Effector memory CD4-positive, alpha-beta T cell (primary cell): ENCODE measurements around the gene MAPK8.
"Not testable (repeated sequence)": the region's sequence is repeated elsewhere in the genome, so short reads cannot be mapped to it uniquely, and the experiment has no call there.

Experiments used
- DNase-seq, 3 donors: peaks; one replicate each; pipeline ENCODE4 v3.0.0-alpha.2; 2020
- H3K27ac ChIP-seq: 2 replicates; pipeline ENCODE4 v1.7.0; 2013; ENCODE audit warnings: mild to moderate bottlenecking, low read length, moderate library complexity; ENCODE audit not compliant: insufficient read depth, poor library complexity, severe bottlenecking
- H3K27me3 ChIP-seq: replicated peaks from 2 replicates; pipeline ENCODE4 v1.7.0; 2013; ENCODE audit warnings: mild to moderate bottlenecking, low read length; ENCODE audit not compliant: insufficient read depth, control insufficient read depth, poor library complexity, severe bottlenecking
- H3K36me3 ChIP-seq: 2 replicates; pipeline ENCODE4 v1.7.0; 2013; ENCODE audit warnings: mild to moderate bottlenecking, low read length, moderate library complexity; ENCODE audit not compliant: control insufficient read depth, insufficient read depth
- H3K4me1 ChIP-seq: 2 replicates; pipeline ENCODE4 v1.7.0; 2013; ENCODE audit warnings: low read length, mild to moderate bottlenecking; ENCODE audit not compliant: control insufficient read depth, insufficient read depth, poor library complexity, severe bottlenecking
- H3K4me3 ChIP-seq: 2 replicates; pipeline ENCODE4 v1.7.0; 2013; ENCODE audit warnings: low read length, low read depth, mild to moderate bottlenecking; ENCODE audit not compliant: insufficient read depth, poor library complexity, severe bottlenecking
- H3K9me3 ChIP-seq: 2 replicates; pipeline ENCODE4 v1.7.0; 2013; ENCODE audit warnings: mild to moderate bottlenecking, low read length, moderate library complexity; ENCODE audit not compliant: control insufficient read depth

The MAPK8 gene

GRCh38 chr10:48411510-48411909 is 105.0 kb downstream of the MAPK8 start:
- peaks cover 18% of the 10 kb centered on the region for H3K36me3 ChIP-seq
- no peak overlapping the region for H3K27ac ChIP-seq
- no peak for DNase-seq
- no peaks in the 10 kb centered on the region for H3K4me1 ChIP-seq
- H3K27me3 ChIP-seq: no peaks in the 10 kb centered on the region
- H3K9me3 ChIP-seq: no peaks in the 10 kb centered on the region
- no peak overlapping the region for H3K4me3 ChIP-seq

GRCh38 chr10:48412081-48412480 is 105.6 kb downstream of the MAPK8 start:
- H3K9me3 ChIP-seq: no peaks in the 10 kb centered on the region
- no peaks in the 10 kb centered on the region for H3K27me3 ChIP-seq
- H3K36me3 ChIP-seq: peaks cover 18% of the 10 kb centered on the region
- no peak for DNase-seq
- no peak overlapping the region for H3K27ac ChIP-seq
- no peaks in the 10 kb centered on the region for H3K4me1 ChIP-seq
- no peak overlapping the region for H3K4me3 ChIP-seq

- H3K4me3 ChIP-seq: no peak overlapping the region
- peaks cover 18% of the 10 kb centered on the region for H3K36me3 ChIP-seq
Measured at GRCh38 chr10:48412933-48413332, 106.5 kb downstream of the MAPK8 start.

GRCh38 chr10:48414160-48414559 is 107.7 kb downstream of the MAPK8 start:
- H3K4me1 ChIP-seq: no peaks in the 10 kb centered on the region
- H3K27ac ChIP-seq: no peak overlapping the region
- H3K27me3 ChIP-seq: no peaks in the 10 kb centered on the region
- DNase-seq: no peak
- no peak overlapping the region for H3K4me3 ChIP-seq
- no peaks in the 10 kb centered on the region for H3K9me3 ChIP-seq
- H3K36me3 ChIP-seq: peaks cover 13% of the 10 kb centered on the region

More at GRCh38 chr10:48412933-48413332, 106.5 kb downstream of the MAPK8 start:
- no peaks in the 10 kb centered on the region for H3K27me3 ChIP-seq
- H3K4me1 ChIP-seq: no peaks in the 10 kb centered on the region
- H3K9me3 ChIP-seq: no peaks in the 10 kb centered on the region
- no peak overlapping the region for H3K27ac ChIP-seq
- DNase-seq: no peak

GRCh38 chr10:48414778-48415177 is 108.3 kb downstream of the MAPK8 start:
- Histone ChIP-seq H3K4me3 (no peak overlapping the region), H3K27me3 (no peaks in the 10 kb centered on the region), H3K4me1 (no peaks in the 10 kb centered on the region), H3K27ac (no peak overlapping the region), H3K36me3 (peaks cover 13% of the 10 kb centered on the region), H3K9me3 (no peaks in the 10 kb centered on the region)
- DNase-seq: no peak

GRCh38 chr10:48416584-48417232 is 110.2 kb downstream of the MAPK8 start:
- Histone ChIP-seq H3K4me1 (no peaks in the 10 kb centered on the region), H3K4me3 (no peak overlapping the region), H3K36me3 (no peaks in the 10 kb centered on the region), H3K27me3 (no peaks in the 10 kb centered on the region), H3K9me3 (no peaks in the 10 kb centered on the region), H3K27ac (no peak overlapping the region)
- DNase-seq: no peak

GRCh38 chr10:48417374-48417773 is 110.9 kb downstream of the MAPK8 start:
- Histone ChIP-seq H3K36me3 (no peaks in the 10 kb centered on the region), H3K27me3 (no peaks in the 10 kb centered on the region), H3K9me3 (no peaks in the 10 kb centered on the region), H3K4me3 (no peak overlapping the region), H3K27ac (no peak overlapping the region), H3K4me1 (no peaks in the 10 kb centered on the region)
- no peak for DNase-seq

GRCh38 chr10:48418189-48418788 is 111.8 kb downstream of the MAPK8 start:
- Histone ChIP-seq H3K27me3 (no peaks in the 10 kb centered on the region), H3K9me3 (no peaks in the 10 kb centered on the region), H3K36me3 (no peaks in the 10 kb centered on the region), H3K27ac (no peak overlapping the region), H3K4me3 (no peak overlapping the region), H3K4me1 (no peaks in the 10 kb centered on the region)
- no peak for DNase-seq

- H3K4me1 ChIP-seq: no peaks in the 10 kb centered on the region
- DNase-seq: no peak
- H3K27me3 ChIP-seq: no peaks in the 10 kb centered on the region
- H3K9me3 ChIP-seq: no peaks in the 10 kb centered on the region
- no peak overlapping the region for H3K27ac ChIP-seq
- no peak overlapping the region for H3K4me3 ChIP-seq
- H3K36me3 ChIP-seq: no peaks in the 10 kb centered on the region
Measured at GRCh38 chr10:48419714-48420113, 113.2 kb downstream of the MAPK8 start.

- not testable (repeated sequence) for H3K4me3 ChIP-seq, H3K9me3 ChIP-seq, H3K27me3 ChIP-seq, H3K27ac ChIP-seq, H3K4me1 ChIP-seq, H3K36me3 ChIP-seq, DNase-seq
Measured at GRCh38 chr10:48421862-48422261, 115.4 kb downstream of the MAPK8 start.
